Measurements from ENCODE around the gene SVOPL.

Gene SVOPL

DNA sequence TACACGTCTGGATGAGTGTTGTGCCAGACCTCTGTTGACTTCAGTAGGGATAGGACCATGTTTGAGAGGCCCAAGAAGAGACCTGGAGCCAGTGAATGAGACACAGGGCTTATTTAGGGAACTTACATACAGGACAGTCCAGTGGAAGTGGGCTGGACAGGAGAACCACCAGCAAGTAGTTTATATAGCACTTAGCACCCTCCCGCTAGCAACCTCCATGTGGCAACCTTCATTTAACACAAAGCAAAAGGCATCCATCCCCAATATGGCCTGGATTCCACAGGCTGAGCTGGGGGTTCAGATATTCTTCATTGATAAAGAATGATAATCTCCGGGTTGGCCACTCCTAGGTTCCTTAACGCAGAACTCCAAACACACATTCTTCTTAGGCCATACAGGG, 147.4 kb downstream of the SVOPL start:
- DNase-seq = no peak

DNA sequence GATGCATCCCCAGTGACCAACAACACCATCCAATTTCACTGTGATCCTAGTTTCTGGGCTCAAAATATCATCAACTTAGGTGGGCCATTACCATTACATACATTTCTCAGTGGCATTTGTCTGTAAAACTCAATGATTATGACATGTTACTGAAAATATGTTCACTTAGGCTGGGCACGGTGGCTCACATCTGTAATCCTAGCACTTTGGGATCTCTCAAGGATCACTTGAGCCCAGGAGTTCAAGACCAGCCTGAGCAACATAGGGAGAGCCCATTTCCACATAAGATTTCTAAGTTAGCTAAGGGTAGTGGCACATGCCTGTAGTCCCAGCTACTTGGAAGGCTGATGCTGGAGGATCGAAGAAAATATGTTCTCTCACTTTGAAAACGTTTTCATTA, 150.1 kb downstream of the SVOPL start:
- no peak for DNase-seq

DNA sequence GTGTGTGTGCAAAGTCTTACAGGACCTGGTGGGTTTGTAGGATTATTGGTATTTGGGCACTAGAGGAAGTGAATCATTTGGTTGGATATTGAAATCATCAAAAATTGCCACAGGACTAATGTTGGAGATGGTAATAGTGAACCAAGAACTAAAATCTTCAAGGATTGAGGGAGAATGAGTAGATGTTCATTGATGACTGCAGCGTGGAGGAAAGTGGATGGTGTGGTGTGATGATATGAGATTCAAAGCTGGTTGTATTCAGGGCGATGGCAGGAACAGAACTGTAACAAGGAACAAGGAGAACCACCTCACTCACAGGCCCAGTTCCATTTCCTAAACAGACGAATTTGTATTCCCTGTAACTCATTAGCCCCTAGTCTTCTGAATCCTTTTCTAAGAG, 150.8 kb downstream of the SVOPL start:
- DNase-seq = no peak

DNA sequence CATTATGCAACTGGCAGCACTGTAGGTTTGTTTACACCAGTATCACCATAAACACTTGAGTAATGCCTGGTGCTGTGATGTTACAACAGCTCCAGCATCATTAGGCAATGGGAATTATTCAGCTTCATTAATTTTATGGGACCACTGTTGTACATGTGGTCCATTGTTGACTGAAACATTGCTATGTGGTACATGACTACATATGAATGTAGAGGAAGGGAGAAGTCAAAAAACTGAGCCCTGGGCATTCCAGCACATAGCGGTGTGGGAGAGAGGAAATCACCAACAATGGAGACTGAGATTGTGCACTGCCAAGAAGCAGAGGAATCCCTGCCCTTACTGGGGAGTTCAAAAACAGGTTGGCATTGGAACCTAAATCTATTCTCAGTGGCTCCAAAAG, 152.1 kb downstream of the SVOPL start:
- DNase-seq = no peak

DNA sequence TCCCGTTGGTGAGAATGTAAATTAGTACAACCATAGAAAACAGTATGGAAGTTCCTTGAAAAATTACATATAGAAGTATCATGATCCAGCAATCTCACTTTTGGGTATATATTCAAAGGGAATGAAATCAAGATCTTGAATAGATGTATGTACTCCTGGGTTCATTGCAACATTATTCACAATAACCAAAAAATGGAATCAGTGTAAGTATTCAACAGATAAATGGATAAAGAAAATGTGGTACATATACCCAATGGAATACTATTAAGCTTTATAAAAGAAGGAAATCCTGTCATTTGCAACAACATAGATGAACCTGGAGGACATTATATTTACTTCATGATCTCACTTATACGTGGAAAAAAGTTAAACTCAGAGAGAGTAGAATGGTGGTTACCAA, 154.3 kb downstream of the SVOPL start:
- no peak for DNase-seq

DNA sequence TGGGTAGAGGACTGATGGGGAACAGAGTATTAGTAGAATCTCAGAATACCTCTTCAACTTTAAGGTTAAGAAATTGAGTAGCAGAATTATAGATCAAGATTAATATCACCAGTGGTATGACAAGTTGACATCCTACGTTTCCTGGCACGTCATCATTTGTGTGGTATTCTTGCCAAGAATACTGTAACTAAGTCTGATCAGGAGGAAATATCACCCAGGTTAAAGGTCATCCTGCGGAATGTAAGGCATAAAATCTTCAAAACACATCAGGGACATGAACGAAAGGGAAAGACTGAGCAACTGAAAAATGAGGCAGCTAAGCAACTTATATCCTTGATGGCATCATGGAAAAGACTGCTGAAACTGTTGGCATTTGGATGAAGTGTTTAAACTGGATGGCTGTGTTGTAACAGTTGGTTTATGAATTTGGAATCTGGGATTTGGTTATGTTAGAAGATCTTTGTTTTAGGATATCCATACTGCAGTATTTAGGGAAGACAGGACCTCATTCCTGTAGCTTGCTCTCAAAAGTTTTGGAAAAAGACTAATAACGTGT, 155.0 kb downstream of the SVOPL start:
- no peak for DNase-seq

DNA sequence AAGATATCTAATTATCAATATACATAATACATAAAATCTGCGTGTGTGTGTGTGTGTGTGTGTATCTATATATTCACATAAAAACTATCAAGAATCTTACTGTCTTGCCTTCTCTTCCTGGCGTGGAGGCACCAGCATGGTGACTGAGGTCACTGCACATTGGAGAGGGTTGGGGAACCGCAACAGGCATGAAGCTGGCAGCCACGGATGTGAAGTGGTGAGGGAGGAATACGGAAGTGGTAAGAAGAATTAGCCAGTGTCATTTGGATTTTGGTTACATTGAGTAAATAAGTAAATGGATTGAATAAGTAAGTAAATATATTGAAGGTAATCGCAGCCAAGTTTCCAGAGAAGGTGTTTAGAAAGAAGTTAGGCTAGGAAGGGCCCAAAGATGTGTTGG, 156.0 kb downstream of the SVOPL start:
- DNase-seq = no peak
